GM20431 (cell line): ENCODE data around the gene POLR2F.
"Not testable (repeated sequence)": the region's sequence is repeated elsewhere in the genome, so short reads cannot be mapped to it uniquely, and the experiment has no call there.

Source experiments
- in situ Hi-C: fragments of 300-500 bp; cut with MseI, MboI; formaldehyde crosslinking; loops from one replicate; pipeline ENCODE4 v1.15.0; 2020; ENCODE audit warnings: low sequenced_read_pairs; ENCODE audit not compliant: unreplicated experiment

Gene POLR2F

GRCh38 chr22:37976022-37976421 lies 22.5 kb downstream of the POLR2F start:
- in situ Hi-C loops: not testable (repeated sequence)

GRCh38 chr22:37976547-37976946 lies 23.0 kb downstream of the POLR2F start:
- in situ Hi-C loops: no loop called here

- in situ Hi-C loops: no loop called here
These were observed 26.3 kb downstream of the POLR2F start for GRCh38 chr22:37979782-37980181.

GRCh38 chr22:37981282-37982011 lies 27.9 kb downstream of the POLR2F start:
- in situ Hi-C loops: no loop called here

DNA sequence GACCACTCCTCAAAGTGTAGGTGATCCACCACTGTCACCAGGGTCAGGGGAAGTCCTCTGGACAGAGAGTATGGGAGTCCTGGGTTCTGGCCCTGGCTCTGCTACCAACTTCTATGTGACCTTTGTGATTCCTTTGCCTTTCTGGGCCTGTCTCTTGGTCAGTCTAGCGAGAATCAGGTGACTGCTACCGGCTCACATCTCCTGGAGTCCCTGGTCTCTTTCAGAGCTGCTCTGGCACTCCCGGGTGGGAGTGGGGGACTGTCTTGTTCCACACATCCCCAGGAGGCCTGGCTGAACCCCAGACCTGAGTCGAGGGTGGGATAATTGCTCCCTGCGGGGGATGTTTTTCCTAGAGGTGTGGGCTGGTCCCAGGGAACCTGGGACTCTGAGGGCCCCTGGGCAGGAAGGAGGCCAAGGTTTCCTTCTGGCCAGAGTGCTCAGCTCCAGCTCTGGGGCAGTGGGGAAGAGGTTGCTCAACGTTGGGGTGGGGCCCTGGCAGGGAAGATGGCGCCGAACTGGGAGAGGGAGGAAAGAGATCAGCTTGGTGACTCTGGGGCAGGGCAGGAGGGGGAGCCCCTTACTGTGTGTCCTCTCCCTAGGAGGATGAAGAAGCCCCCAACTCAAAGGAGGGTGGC lies 28.8 kb downstream of the POLR2F start:
- in situ Hi-C loops: no loop called here

DNA sequence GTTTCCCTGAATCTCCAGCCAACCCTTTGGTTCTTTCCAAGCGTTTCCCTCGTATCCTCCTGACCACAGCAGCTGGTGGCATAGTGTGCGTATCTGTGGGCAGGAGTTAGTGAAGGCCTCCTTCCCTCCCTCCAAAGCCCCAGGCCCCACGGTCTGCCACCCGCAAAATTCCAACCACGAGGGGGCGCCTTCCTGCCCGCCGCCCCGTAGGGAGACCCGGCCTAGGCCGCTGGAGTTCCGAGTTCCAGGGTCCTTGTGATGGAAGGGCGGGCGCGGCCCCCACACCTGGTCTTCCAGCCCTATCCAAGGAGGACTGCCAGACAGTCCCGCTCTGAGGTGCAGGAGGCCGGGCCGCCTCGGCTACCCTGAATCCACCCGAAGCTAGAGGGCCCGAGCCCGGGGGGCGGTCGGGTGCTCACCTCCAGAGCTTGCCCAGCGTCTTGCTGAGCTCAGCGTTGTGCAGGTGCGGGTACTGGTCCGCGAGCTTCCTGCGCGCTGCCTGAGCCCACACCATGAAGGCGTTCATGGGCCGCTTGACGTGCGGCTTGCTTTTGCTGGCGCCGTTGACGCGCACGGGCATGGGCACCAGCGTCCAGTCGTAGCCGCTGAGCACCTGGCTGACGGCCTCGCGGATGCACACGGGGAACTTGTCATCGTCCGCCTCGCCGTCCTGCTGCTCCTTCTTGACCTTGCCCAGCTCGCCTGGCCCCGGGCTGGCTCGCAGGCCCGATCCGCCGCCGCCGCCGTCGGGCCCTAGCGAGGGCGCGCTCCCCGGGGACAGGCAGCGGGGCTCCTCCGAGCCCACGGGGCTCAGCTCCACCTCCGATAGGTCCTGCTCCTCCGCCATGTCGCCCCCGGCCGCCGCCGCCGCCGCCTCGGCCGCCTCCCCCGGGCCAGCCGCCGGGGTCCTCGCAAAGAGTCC lies 29.7 kb downstream of the POLR2F start:
- in situ Hi-C loops: no loop called here

GRCh38 chr22:37983860-37984791 lies 30.6 kb downstream of the POLR2F start, which contains the start of gene SOX10:
SOX10 (minus strand) TSS chr22:37984555; CDS start chr22:37983784, 771 bp downstream.
- in situ Hi-C loops: no loop called here

DNA sequence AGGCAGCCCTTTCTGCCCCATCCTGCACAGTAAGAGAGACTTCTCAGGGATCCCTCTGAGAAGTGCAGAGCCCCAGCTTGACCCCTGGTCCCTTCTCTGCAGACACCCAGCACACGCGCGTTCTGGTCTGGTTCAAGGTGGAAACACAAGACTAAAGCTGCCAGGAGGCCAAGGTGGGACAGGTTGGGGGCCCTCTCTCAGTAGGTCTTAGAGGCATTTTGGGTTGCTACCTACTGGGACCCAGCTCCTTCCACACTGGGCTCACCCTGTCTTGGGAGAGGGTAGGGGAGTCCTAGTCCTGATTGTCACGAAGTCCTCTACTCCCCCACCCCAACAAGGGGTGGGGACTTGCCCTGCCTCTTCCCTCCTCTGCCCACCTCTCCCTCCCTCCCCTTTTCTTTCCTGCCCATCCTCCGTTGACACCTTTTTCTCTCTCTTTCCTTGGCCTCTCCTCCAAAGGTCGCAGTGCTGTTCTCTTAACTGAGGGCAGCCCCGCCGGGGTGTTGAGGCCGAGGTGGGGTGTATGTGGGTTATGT lies 31.6 kb downstream of the POLR2F start:
- in situ Hi-C loops: no loop called here

DNA sequence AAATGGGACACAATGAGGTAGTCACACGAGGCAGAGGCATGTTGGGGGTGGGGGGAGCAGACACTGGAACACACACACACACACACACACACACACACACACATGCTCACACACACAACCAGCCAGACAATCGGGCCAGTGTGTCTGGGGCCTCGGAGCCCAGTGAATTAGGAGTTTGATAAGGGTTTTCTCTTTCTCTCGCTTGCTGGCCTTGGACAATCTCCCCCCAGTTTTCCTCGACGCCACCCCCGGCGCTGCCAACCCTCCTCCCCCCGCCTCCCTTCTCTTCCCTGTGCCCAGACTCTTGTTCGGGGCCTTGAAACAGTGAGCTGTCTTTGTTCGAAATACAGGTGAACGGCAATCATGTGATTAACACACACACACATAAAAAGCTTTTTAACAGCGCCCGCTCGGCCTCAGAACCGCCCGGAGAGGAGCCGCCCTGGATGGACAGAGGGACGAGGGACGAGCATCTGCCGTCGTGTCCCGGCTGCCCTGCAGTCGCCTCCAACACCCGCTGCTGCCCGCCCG lies 32.3 kb downstream of the POLR2F start:
- in situ Hi-C loops: no loop called here

DNA sequence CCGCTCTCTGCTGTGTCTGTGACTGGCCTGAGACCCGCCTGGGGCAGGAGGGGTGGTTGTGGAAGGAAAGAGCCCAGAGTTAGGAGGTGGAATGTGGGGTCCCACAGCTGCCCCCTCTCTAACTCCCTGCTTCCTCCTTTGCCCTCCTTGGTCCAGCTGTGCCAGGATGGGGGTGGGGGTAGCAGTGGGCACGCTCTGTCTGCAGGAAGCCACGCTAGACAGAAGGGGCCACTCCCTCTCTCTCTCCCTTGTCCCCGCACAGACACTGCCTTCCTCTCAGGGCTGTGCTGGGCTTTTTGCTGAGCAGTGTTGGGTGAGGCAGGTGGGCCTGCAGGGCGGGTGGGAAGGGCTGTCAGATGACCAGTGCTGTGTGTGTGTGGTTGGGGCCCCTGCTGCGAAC lies 32.9 kb downstream of the POLR2F start:
- in situ Hi-C loops: no loop called here

DNA sequence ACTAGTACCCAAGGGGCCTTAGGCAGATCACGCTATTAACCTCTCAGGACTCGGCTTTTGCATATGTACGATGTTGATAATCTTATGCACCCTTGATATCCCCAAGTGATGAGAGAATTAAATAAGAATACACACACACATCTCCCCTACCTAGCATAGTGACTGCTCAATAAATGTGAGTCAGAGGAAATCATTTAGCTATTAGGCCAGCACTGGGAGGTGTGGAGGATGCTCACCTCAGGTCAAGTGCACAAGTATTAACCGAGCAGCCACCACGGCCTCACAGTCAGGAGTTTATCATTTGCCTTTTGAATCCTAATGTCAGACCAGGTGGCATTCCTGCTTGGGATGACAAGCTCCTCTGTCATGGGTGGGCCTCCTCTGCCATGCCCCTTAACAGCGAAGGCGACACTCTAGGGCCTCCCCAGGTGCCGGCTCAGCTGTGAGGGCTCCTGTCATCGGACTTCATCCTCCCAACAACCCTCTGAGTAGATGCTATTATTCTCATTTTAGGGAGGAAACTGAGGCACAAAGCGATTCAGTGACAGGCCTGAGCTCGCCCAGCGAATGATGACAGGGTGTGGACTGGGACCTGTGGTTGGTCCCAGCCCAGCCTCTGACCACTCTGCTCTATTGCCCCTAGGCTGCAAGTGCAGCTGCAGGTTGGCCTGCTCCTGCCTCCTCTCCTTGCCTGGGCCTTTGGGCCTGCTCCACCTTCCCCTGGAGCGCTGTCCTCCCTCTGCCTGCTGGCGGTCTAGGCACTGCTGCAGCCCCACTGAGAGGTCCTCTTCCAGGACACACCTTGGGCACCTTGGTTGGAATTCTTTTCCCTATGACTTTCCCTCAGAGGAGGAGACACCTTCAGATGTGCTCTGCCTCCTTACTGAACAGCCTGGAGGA lies 35.9 kb downstream of the POLR2F start:
- in situ Hi-C loops: no loop called here

GRCh38 chr22:37990301-37990700 lies 36.8 kb downstream of the POLR2F start:
- in situ Hi-C loops: no loop called here

GRCh38 chr22:37990862-37991261 lies 37.4 kb downstream of the POLR2F start:
- in situ Hi-C loops: no loop called here

DNA sequence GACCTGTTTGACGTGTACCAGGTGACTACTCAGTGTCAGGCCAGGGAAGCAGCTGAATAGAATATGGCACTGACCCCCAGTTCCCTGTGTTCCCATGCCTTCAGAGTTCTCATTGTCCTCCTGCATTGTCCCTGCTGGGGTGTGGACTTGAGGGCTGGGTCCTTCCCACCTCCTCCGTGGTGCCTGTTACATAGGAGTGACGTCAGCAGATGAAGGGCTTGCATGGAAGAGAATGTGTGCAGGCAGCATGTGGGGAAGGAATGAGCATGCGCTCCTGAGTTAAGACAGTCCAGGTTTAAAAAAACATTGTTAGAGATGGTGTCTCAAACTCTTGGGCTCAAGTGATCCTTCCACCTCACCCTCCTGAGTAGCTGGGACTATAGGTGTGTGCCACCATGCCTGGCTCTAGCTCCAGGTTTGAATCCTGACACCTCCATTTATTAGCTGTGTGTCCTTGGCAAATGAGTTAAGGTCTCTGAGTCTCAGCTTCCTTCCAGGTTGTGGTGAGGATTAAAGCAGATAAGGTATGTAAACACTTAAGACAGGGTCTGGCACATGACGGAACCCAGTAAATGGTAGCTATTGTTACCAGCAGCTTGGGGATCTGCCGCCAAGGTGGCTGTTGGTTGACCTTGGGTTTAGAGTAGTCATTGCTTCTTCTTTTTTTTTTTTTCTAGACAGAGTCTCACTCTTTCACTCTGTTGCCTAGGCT lies 38.4 kb downstream of the POLR2F start:
- in situ Hi-C loops: no loop called here

DNA sequence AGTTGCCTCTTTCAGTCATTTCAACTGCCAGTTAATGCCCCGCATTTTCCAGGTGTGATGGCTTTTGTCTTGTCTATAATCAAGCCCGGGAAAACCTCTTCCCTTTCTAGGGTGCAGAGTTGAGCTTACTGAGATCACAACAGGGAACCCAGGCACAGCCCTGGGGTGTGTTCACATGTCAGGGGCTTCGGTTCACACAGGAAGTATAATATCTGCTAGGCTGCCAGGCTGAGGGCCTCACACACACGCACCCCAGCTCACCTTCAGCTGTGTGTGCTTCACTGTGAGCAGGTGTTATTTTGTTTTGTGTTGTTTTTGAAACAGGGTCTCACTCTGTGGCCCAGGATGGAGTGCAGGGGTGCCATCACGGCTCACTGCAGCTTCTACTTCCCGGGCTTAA lies 40.5 kb downstream of the POLR2F start:
- in situ Hi-C loops: no loop called here

DNA sequence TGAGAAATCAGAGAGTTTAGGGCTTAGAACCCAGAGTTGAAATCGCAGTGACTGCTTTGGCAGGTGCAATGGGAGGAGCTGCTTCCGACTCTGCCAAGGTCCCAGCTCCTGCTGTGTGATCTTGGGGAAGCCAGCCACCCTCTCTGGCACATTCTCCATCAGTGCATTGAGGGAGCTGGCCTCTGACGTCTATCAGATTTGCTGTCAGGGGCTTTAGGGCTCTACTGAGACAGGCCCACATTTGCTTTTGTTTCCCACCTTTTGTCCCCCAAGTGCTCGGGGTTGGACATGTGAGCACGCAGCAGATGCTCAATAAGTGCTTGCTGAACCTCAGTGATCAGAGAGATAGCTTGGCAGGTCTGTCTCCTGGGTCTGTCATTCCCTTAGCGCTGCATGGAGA lies 41.5 kb downstream of the POLR2F start:
- in situ Hi-C loops: no loop called here

DNA sequence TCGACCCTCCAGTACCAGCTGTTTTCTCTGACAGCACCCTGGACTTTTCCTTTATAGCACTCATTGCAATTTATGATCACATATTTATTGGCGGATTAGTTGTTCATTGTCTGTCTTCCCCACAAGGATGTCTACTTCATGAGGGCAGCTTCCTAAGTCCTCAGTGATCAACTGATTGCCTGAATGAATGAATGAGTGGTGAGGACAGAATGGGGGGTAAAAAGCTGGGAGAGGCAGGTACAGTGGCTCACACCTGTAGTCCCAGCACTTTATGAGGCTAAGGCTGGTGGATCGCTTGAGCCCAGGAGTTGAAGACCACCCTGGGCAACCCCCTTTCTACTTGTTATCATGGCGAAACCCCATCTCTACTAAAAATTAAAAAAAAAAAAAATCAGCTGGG lies 42.0 kb downstream of the POLR2F start:
- in situ Hi-C loops: no loop called here

DNA sequence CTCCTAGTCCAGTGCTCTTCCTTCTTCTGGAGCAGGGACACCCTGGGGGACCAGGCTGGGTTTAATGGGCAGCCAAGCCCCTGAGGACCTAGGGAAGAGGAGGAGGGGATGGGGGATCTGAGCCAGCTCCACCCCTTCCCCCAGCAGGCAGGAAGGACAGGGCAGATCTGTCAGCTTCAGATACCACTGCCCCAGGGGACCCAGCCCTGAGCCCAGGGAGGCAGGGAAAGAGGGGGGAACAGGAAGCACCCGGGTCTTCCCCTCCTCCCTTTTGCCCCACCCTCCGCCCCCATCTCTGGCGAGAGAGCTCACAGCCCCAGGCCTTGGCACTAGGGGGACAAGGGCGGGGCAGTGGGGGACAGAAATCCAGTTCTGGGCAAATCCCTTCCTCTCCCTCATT lies 42.6 kb downstream of the POLR2F start:
- in situ Hi-C loops: no loop called here
